ENCODE data around the gene C3. TPM values are rescaled to one million over a fixed set of nuclear protein-coding genes. Genes with fewer than 3 reads are reported as not detected.
A peak's percentile ranks its signal among the peaks of the same experiment; 100 is the strongest.

Gene C3
- polyA plus RNA-seq, 1 donor (not counting 4 experiments of a cell fraction or from before 2014, with no cell fraction given), result 10.7 TPM

DNA sequence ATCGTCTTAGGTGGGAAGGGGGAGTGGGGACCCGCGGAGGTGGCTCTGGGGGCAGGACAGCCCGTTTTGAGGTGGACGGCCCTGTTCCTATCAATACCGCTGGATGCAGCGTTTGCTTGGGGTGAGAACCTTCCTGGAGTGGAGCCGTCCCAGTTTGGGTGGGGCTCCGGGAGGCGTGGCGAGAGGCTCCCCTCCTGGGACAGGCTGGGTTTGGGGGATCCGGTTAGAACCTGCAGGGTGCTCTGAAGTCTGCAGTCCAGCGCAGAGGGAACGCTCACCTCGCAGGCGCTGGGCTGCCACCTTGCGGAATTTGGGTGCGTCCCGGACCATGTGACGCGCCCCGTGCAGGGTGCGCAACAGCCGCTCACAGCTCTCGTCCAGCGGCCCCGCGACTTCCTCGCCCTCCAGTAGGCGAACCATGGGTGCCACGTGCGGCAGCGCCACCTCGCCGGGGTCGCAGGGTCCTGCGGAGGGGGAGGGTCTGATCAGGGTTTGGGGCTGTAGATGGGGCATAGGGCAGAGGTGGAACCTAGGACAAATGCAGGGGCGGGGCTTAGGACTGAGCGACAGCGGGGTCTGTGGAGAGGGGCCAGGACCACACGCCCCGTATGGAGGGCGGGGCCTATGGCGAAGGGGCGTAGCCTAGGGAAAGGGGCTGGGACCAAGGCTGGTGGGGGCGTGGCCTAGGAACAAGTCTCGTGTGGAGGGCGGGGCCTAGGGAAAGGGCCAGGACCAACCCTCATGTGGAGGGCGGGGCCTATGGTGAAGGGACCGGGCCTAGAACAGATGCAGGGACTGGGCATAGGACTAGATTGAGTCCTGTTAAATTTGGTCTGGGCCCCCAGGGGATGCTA lies 33.0 kb upstream of the C3 start:
- H3K27ac ChIP-seq (ENCODE audit: control insufficient read depth, insufficient read depth, low read length), result peak overlapping the region; percentile 64
- H3K9me3 ChIP-seq (ENCODE audit: control insufficient read depth, low read depth, low read length), result no peaks in the 10 kb centered on the region
- H4K20me1 ChIP-seq (ENCODE audit: control insufficient read depth, extremely low read depth, insufficient read depth, low read length), result peaks cover 12% of the 10 kb centered on the region
- no peak overlapping the region for H3K4me2 ChIP-seq (ENCODE audit: control insufficient read depth, extremely low read depth, insufficient read depth, low read depth, low read length)
- no peak overlapping the region for H2AFZ ChIP-seq (ENCODE audit: control insufficient read depth, low read length)
- DNase-seq (ENCODE audit: low read depth, low spot score) (no peak), FAIRE-seq (peak; percentile 23)
- no peaks in the 10 kb centered on the region for H3K27me3 ChIP-seq (ENCODE audit: control insufficient read depth, extremely low read depth, insufficient read depth, low read length)
- no peaks in the 10 kb centered on the region for H3K79me2 ChIP-seq (ENCODE audit: control insufficient read depth, insufficient read depth, low read length)
- H3K4me1 ChIP-seq (ENCODE audit: control insufficient read depth, extremely low read depth, insufficient read depth, low read length), result no peaks in the 10 kb centered on the region
- peaks cover 35 to 43% of the 10 kb centered on the region in 2 experiments for H3K36me3 ChIP-seq (ENCODE audit: control insufficient read depth in 2 of 2, extremely low read depth in 1 of 2, insufficient read depth in 2 of 2, low read length in 2 of 2)
- dilution Hi-C loops (cut with MboI; ENCODE audit: extremely low pct_ligation_motif_present, low sequenced_read_pairs), result no loop called here
- TF ChIP-seq, protein P1, sequence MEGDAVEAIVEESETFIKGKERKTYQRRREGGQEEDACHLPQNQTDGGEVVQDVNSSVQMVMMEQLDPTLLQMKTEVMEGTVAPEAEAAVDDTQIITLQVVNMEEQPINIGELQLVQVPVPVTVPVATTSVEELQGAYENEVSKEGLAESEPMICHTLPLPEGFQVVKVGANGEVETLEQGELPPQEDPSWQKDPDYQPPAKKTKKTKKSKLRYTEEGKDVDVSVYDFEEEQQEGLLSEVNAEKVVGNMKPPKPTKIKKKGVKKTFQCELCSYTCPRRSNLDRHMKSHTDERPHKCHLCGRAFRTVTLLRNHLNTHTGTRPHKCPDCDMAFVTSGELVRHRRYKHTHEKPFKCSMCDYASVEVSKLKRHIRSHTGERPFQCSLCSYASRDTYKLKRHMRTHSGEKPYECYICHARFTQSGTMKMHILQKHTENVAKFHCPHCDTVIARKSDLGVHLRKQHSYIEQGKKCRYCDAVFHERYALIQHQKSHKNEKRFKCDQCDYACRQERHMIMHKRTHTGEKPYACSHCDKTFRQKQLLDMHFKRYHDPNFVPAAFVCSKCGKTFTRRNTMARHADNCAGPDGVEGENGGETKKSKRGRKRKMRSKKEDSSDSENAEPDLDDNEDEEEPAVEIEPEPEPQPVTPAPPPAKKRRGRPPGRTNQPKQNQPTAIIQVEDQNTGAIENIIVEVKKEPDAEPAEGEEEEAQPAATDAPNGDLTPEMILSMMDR (optimal IDR thresholded peaks at IDR 0.05 in 1 of 3, IDR thresholded peaks at IDR 0.05 in 1 of 3, conservative IDR thresholded peaks at IDR 0.05 in 1 of 3; ENCODE audit: extremely low read depth in 1 of 3, insufficient read depth in 2 of 3, low read length in 3 of 3), result peak in 2 of 3 experiments; percentile 34 to 62
- no peak for TF ChIP-seq EZH2 (IDR thresholded peaks at IDR 0.05; ENCODE audit: low read length)
- H3K9ac ChIP-seq (ENCODE audit: control insufficient read depth, extremely low read depth, insufficient read depth, low read length), result peak overlapping the region; percentile 33
- no peaks in the 10 kb centered on the region for H3K9me1 ChIP-seq (ENCODE audit: control insufficient read depth, extremely low read depth, insufficient read depth, low read length)
- H3K4me3 ChIP-seq (ENCODE audit: control insufficient read depth in 2 of 3, extremely low read depth in 1 of 3, insufficient read depth in 2 of 3, low read depth in 1 of 3, low read length in 3 of 3), result no peak overlapping the region

DNA sequence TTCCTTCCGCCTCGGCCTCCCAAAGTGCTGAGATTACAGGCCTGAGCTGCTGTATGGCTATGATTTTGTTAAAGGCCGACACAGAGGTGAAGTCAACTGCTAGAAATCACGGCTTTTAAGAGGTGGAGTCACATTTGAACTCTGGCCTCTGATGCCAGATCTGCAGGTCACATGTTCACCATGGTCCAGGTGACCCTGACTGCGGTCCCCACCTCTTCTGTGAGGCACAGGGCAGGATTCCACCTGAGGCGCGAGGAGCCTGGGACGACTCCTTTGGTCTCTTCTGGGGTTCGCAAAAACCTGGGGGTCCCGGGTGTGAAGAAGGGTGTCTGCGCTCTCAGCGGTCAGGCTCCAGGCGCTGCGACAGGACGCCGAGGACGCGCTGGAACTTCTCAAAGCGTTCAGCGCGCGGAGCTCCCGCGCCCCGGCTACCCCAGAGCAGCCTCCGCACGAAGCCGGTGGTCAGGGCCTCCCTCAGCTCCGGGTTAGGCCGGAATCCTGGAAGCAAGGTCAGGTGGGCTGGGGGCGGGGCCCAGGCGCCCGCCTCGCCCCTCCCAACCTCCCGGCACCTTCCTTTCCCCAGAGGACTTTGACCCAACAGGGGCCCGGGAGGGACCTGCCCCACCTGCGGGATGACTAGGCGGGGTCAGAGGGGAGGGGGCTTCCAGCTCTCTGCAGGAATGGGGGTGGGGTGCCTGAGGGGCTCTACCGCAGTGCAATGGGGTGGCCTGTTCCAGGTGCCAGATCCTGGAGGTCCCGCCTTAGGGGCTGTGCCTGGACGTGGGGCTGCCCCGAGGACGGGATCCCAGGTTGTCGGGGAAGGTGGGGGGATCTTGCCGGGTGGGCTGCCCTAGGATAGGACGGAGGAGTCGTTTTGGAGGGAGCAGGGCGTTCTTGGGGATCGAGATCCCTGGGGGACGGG lies 32.1 kb upstream of the C3 start:
- Histone ChIP-seq H3K27me3 (ENCODE audit: control insufficient read depth, extremely low read depth, insufficient read depth, low read length) (no peaks in the 10 kb centered on the region), H3K4me1 (ENCODE audit: control insufficient read depth, extremely low read depth, insufficient read depth, low read length) (no peaks in the 10 kb centered on the region), H3K27ac (ENCODE audit: control insufficient read depth, insufficient read depth, low read length) (no peak overlapping the region), H3K79me2 (ENCODE audit: control insufficient read depth, insufficient read depth, low read length) (no peaks in the 10 kb centered on the region), H3K9me3 (ENCODE audit: control insufficient read depth, low read depth, low read length) (no peaks in the 10 kb centered on the region), H3K36me3 (ENCODE audit: control insufficient read depth in 2 of 2, extremely low read depth in 1 of 2, insufficient read depth in 2 of 2, low read length in 2 of 2) (peaks cover 37 to 46% of the 10 kb centered on the region in 2 experiments), H2AFZ (ENCODE audit: control insufficient read depth, low read length) (no peak overlapping the region), H3K9ac (ENCODE audit: control insufficient read depth, extremely low read depth, insufficient read depth, low read length) (no peak overlapping the region), H3K4me2 (ENCODE audit: control insufficient read depth, extremely low read depth, insufficient read depth, low read depth, low read length) (no peak overlapping the region), H3K4me3 (ENCODE audit: control insufficient read depth in 2 of 3, extremely low read depth in 1 of 3, insufficient read depth in 2 of 3, low read depth in 1 of 3, low read length in 3 of 3) (no peak overlapping the region), H4K20me1 (ENCODE audit: control insufficient read depth, extremely low read depth, insufficient read depth, low read length) (peaks cover 11% of the 10 kb centered on the region), H3K9me1 (ENCODE audit: control insufficient read depth, extremely low read depth, insufficient read depth, low read length) (no peaks in the 10 kb centered on the region)
- FAIRE-seq (no peak), DNase-seq (ENCODE audit: low read depth, low spot score) (no peak)
- dilution Hi-C loops (cut with MboI; ENCODE audit: extremely low pct_ligation_motif_present, low sequenced_read_pairs), result no loop called here
- TF ChIP-seq, protein P1 (optimal IDR thresholded peaks at IDR 0.05 in 1 of 3, IDR thresholded peaks at IDR 0.05 in 1 of 3, conservative IDR thresholded peaks at IDR 0.05 in 1 of 3; ENCODE audit: extremely low read depth in 1 of 3, insufficient read depth in 2 of 3, low read length in 3 of 3), result no peak
- no peak for TF ChIP-seq EZH2 (IDR thresholded peaks at IDR 0.05; ENCODE audit: low read length)

Data from keratinocyte (primary cell).